Measurements from ENCODE around the gene POC1A. TPM values are rescaled to one million over a fixed set of nuclear protein-coding genes. Genes with fewer than 3 reads are reported as not detected.

Gene POC1A
- total RNA-seq, 1 experiment from 2014 or later = 21.4 TPM

DNA sequence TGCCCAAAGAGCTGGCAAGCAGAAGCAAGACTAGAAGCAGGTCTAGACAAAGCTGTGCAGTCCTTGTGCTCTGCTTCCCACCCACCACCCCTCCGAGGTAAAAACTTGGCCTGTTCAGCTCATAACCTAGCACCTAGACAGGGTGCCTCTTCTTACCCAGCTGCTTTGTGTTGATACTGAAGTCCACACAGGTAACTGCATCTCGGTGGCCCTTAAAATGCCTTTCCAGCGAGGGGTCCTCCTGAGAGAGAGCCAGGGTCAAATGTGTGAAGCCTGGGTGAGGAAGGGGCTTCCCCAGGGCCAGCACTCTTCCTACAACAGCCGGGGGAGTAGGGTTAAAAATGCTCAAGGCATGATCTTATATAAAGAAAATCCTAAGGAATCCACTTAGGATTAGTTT is 3.4 kb downstream of the POC1A start:
- no peak for DNase-seq (ENCODE audit: low read depth)

GRCh38 chr3:52150357-52150756 is 3.9 kb downstream of the POC1A start:
- DNase-seq (ENCODE audit: low read depth) = no peak

GRCh38 chr3:52149726-52150125 is 4.5 kb downstream of the POC1A start:
- no peak for DNase-seq (ENCODE audit: low read depth)

DNA sequence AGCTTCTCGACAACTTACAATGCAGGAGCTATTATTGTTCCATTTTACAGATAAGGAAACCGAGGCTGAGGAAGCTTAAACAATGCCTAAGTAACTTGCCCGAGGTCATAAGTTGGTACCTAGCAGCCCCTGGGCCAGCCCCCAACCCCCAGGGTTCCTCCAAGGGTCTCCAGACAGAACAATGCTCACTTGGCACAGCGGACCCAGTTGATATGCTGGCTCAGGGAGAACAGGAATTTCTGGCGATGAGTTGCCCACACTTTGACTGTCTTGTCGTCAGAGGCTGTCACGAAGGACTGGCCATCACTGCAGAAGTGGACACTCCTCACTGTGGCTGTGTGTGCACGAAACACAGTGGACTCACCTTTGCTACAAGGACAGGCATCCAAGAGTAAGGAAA is 5.2 kb downstream of the POC1A start:
- no peak for DNase-seq (ENCODE audit: low read depth)

GRCh38 chr3:52147804-52148203 is 6.4 kb downstream of the POC1A start:
- DNase-seq (ENCODE audit: low read depth) = no peak

DNA sequence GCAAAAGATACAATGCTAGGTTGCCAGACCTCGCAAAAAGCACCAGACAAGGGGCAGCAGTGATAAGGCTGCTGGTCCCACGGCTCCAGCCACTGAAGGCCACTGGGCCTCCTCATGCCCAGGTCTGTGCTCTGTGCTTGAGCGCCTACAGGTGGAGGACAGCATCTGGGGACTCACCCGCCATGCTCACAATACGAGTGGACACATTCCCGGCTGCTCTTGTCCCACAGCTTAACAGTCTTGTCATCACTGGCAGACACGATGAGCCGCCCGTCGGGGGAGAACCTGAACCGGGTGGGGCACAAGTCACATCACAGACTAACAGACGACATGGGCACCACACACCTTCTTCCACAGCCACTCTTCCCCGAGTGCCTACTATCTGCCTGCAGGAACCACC is 7.4 kb downstream of the POC1A start:
- DNase-seq (ENCODE audit: low read depth) = no peak

GRCh38 chr3:52146189-52146588 is 8.0 kb downstream of the POC1A start:
- DNase-seq (ENCODE audit: low read depth) = no peak

GRCh38 chr3:52145736-52146110 is 8.5 kb downstream of the POC1A start:
- no peak for DNase-seq (ENCODE audit: low read depth)

DNA sequence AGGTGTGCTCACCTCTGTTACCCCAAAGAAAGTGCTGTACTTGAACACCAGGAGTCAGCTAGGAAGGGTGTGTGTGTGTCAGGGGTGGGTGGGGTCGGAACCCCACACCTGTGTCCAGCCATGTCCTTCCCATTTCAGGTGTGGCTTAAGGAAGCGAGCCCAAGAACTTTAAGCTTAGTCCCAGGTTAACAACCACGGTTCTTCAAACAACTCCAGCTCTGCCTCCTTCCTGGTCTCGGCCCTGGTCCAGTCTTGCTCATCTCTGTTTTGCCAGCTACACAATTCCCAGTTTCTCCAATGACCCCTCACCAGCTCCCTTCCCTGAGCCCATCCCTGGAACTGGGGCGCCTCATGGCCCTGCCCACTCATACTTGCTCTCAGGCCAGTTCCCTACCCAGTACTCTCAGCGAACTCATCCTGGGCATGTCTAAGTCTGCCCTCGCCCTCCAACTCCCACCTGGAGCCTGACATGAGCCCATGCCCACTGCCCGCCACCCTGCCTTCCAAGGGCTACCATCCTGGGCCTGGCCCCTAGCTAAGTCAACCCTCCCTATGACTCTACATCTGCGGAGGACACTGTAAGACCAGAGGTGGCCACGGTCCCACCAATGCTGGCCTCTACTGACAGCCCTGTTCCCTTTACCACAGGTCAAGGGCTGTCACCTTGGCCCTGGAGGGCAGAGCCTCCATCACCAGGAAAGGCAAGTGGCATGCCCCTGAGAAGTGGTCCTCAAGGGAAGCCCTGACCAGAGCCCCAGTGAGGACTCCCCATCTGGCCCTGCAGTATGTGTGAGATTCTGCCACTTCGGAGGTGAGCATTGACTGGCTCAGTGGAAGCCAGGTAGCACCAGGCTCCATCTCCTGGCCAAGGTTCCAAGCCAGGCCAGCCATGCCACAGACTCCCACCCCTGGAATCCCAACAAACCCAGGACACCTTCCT is 9.2 kb downstream of the POC1A start:
- no peak for DNase-seq (ENCODE audit: low read depth)

- DNase-seq (ENCODE audit: low read depth) = peak; percentile 74
These were observed 10.0 kb downstream of the POC1A start for GRCh38 chr3:52144034-52144795.

DNA sequence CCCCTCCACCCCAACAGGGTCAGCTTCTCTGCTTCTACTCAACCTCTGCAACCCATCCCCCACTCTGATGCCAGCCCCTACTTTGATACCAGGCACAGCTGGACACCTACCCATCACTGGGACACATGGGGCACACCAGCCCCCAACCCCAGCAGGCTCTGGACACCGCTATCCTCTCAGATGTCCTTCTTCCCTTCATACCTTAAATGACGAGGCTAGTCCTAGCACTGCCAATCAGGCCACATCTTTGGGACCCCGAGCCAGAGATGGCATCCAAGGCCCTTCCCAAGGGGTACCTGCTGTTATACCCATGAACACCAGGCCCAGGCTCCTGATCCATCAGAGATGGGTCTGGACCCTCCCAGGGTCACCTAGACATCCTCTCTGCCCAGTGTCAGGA is 10.6 kb downstream of the POC1A start:
- no peak for DNase-seq (ENCODE audit: low read depth)

DNA sequence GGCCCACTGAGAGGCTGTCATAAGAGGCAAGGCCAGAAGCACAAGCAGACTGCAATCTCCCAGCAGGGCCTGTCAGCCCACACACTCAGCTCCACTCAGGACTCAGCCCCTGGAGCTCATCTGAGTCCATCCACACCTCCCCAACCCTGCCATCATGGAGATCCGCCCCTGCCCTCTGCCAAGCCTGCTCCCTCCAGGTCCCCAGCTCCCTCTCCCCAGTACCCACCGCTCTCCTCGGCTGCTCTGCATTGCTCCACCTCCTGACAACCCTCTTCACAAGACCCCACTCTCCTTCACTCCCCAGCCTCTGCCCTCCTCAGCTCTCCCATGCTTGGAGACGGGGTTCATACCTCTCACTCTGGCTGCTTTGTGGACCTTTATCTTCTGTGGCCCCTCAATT is 11.1 kb downstream of the POC1A start:
- DNase-seq (ENCODE audit: low read depth) = no peak

- DNase-seq (ENCODE audit: low read depth) = no peak
These were observed 12.5 kb downstream of the POC1A start for GRCh38 chr3:52141751-52142150.

DNA sequence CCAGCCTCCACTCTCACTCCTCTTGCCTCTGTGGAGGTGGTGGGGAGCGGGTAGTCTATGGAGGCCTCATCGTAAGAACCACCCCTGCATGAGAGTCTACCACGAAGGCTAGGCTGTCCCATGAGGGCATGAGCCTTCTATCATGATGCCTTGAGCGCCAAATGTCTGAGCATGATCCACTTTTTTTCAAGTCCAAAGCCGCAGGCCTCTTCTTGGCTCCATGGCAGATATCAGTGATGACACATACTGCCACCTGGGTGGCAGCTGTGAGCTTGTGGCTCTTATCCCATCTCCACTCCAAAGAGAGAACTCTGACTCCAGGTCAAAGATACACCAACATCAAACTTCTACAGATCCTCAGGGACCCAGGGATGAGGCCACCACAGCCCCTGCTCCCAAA is 13.5 kb downstream of the POC1A start:
- peak; percentile 29 for DNase-seq (ENCODE audit: low read depth)

DNA sequence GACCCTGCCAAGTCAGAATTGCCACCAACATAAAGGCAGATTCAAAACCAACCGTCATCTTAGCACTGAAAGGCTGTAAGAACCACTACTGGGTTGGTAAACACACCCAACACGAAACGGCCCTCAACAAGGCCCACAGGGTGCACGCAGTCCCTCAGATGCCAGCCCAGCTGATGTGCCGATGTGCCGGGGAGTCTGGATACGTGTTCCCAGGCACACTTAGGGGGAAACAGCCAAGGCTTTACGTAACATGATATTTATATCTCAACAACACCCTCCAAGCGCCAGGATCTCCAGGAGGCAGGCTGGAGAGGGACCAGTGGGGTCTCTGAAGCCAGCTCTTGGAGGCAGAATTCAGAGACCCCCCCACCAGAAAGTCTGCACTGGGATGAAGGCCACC is 14.2 kb downstream of the POC1A start:
- no peak for DNase-seq (ENCODE audit: low read depth)

DNA sequence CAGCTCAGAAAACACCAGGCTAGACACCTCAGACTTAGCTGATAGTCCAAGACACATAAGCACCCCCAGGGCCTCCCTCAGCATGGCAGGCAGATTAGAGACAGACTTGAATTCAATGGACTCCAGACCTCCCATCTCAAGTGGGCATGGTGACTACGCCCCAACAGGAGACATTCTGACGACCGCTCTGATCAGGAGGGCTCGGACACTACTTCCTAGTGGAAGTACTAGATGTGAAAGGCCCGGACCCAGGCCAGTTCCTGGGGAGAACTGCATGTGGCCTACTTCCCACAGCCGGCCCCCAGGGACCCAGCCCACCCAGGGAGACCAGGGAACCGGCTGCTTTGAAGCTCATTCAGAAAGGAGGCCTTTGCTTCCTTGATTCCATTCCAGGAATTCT is 16.9 kb downstream of the POC1A start:
- DNase-seq (ENCODE audit: low read depth) = no peak

- DNase-seq (ENCODE audit: low read depth) = no peak
These were observed 17.7 kb downstream of the POC1A start for GRCh38 chr3:52136513-52136912.

DNA sequence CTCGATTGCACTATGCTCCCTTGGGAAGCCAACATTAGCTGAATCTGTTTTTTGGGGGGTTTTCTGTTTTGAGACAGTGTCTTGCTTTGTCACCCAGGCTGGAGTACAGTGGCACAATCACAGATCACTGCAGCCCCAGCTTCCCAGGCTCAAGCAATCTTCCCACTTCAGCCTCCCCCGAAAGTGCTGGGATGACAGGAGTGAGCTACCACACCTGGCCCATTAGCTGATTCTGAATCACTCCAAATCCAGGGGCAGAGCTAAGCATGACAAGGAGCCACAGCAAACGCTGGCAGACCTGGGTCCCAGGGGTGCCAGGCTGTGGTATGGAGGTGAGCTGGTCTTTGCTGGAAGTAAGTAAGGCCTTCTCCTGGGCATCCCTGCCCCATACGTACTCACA is 18.9 kb downstream of the POC1A start:
- no peak for DNase-seq (ENCODE audit: low read depth)

DNA sequence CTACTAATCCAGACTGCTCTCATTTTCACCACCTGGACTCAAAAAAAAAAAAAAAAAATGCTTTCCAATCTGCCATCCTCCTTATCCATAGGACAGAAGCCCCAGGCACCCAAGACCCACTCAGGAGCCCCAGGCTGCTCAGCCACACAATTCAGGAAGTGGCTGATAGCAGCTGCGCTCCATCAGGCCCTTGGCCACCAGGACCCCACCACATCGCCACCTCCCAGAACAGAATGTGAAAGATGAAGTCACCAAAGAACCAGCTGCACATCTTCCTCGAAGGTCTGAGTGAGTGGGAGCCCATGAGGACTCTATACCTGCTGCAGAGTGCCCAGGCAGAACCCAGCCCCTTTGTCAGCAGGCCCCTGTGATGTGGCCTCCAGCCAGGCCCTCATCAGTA is 19.5 kb downstream of the POC1A start:
- no peak for DNase-seq (ENCODE audit: low read depth)

- no peak for DNase-seq (ENCODE audit: low read depth)
These were observed 21.3 kb downstream of the POC1A start for GRCh38 chr3:52132930-52133329.

- no peak for DNase-seq (ENCODE audit: low read depth)
These were observed 22.2 kb downstream of the POC1A start for GRCh38 chr3:52132041-52132440.

GRCh38 chr3:52130966-52131622 is 23.1 kb downstream of the POC1A start:
- no peak for DNase-seq (ENCODE audit: low read depth)
